GM12872 (cell line): ENCODE results near the gene NOXA1.

Experiments
- CTCF ChIP-seq: IDR thresholded peaks from 3 replicates; pipeline ENCODE4 v1.5.1; 2011; ENCODE audit warnings: low read depth, mild to moderate bottlenecking, low read length, moderate library complexity; ENCODE audit not compliant: insufficient read depth

NOXA1 gene

DNA sequence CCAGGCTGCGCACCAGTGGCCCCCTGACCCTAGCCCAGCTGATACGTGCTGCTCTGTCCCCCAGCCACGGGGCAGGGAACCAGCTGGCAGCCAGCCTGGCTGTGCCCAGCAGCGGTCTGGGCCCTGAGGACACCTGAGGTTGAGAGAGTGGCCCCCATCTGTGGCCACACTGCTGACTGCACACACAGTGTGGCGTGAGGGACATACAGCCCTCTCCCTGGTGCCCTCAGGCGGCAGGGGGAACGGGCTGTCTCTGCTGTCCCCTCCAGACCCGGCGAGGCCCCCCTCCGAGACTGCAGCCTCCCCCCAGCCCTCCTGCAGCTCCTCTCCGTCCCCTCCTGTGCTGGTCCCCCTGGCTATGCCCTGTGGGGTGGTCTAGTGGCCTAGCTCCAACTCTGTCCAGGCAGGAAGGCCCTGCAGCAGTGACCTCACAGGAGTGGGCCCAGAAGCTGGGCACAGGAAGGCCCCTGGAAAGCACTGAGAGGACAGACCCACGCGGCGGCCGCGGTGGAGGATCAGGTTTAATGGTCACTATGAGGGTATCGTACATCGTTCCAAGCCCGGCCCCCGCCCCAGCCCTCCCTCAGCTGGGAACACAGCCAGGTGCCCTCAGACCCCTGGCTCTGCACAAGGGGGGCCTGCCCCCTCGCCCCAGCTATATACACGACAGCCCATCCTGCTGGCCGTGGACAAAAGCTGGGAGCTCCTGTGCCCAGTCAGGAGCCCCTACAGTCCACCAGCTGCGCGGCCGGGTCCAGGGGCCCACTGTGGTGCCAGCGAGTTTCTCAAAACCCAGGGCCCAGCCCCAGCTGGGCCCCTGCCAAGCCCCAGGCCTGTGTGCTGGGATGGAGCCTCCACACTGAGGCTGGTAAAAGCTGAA is 24.8 kb downstream of the NOXA1 start:
- TF ChIP-seq CTCF: no peak

DNA sequence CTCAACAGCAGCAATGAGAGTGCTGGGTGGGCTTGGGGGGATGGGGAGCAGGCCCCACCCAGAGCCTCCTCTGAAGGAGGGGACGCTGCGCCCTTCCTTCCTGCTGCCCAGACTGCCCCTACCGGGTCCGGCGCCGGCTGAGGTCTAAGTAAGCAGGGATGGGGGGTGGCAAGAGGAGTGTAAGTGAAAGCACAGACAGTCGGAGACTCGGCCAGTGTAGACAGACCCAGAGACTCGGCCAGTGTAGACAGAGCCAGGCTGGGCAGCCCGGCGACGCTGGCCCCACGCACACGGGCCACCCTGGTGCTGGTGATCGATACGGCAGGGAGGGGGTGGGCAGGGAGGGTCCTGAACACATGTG is 25.4 kb downstream of the NOXA1 start:
- no peak for TF ChIP-seq CTCF

- TF ChIP-seq CTCF: no peak
Observed at GRCh38 chr9:137449081-137449844, 26.1 kb downstream of the NOXA1 start.

GRCh38 chr9:137449931-137450538 is 26.8 kb downstream of the NOXA1 start:
- no peak for TF ChIP-seq CTCF

DNA sequence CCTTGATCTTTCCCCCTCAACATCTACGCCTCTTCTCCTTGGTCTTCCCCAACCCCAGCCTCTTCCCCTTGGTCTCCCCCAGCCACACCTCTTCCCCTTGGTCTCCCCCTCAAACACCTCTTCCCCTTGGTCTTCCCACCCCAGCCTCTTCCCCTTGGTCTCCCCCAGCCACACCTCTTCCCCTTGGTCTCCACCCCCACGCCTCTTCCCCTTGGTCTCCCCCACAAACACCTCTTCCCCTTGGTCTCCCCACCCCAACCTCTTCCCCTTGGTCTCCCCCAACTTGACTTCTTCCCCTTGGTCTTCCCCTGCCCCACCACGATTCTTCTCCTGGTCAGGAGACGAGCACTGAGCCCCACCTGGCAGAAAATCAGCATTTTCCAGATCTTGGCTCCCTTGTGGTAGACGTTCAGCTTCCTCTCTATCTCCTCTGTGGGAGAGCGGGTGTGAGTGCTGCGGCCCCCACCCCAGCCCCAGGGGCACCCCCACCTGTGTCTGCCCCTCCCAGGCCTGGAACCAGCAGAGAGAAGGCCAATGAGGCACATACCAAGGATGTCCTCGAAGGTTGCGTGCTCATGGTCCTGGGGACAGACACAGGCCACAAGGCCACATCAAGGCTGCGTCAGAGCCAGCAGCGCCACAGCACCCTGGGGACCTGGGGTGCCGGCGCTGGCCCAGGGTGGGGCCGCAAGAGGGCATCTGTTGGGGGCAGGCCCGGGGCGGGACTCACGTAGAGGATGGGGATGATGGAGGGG is 29.0 kb downstream of the NOXA1 start:
- TF ChIP-seq CTCF: no peak

GRCh38 chr9:137452761-137453642 is 29.8 kb downstream of the NOXA1 start:
- TF ChIP-seq CTCF: no peak
